GM12874 (cell line): ENCODE results near the gene CARD16.

Experiments
- CTCF ChIP-seq: IDR thresholded peaks from 2 replicates; pipeline ENCODE4 v1.5.1; 2011; ENCODE audit warnings: low read depth, mild to moderate bottlenecking, control low read depth, low read length, moderate library complexity; ENCODE audit not compliant: insufficient read depth

Gene CARD16

GRCh38 chr11:105033343-105033742 lies 11.8 kb downstream of the CARD16 start:
- TF ChIP-seq CTCF, result no peak

GRCh38 chr11:105032495-105032894 lies 12.6 kb downstream of the CARD16 start:
- no peak for TF ChIP-seq CTCF

- TF ChIP-seq CTCF, result no peak
These were observed 17.5 kb downstream of the CARD16 start for GRCh38 chr11:105027678-105028077.

- no peak for TF ChIP-seq CTCF
These were observed 20.7 kb downstream of the CARD16 start for GRCh38 chr11:105024394-105024793.

GRCh38 chr11:105023003-105023402 lies 22.1 kb downstream of the CARD16 start, which contains the start of gene CASP5:
Gene CASP5 (minus strand): TSS chr11:105023168. CDS start chr11:105023136, 32 bp downstream.
- no peak for TF ChIP-seq CTCF

GRCh38 chr11:105022527-105022926 lies 22.6 kb downstream of the CARD16 start:
- TF ChIP-seq CTCF, result no peak

- TF ChIP-seq CTCF, result no peak
These were observed 37.7 kb downstream of the CARD16 start for GRCh38 chr11:105007463-105007862.

- no peak for TF ChIP-seq CTCF
These were observed 39.7 kb downstream of the CARD16 start for GRCh38 chr11:105005451-105005845.
